Fibroblast of skin of back (primary cell): Measurements from ENCODE around the gene AIFM3.
A peak's percentile ranks its signal among the peaks of the same experiment; 100 is the strongest.

Experiments used
- DNase-seq: peaks from one replicate; pipeline ENCODE4 v3.0.0-alpha.2; 2013

AIFM3 gene

GRCh38 chr22:20991252-20992055 is 24.4 kb downstream of the AIFM3 start:
- DNase-seq, result no peak

GRCh38 chr22:20992056-20992442 is 25.0 kb downstream of the AIFM3 start:
- DNase-seq, result no peak

GRCh38 chr22:20992456-20993303 is 25.6 kb downstream of the AIFM3 start:
- DNase-seq, result no peak

GRCh38 chr22:20993304-20994127 is 26.5 kb downstream of the AIFM3 start:
- DNase-seq, result no peak

GRCh38 chr22:20994128-20994901 is 27.3 kb downstream of the AIFM3 start:
- DNase-seq, result no peak

- no peak for DNase-seq
Observed at GRCh38 chr22:20994902-20995241, 27.8 kb downstream of the AIFM3 start.

GRCh38 chr22:20995329-20996030 is 28.4 kb downstream of the AIFM3 start:
- DNase-seq, result no peak

- DNase-seq, result no peak
Observed at GRCh38 chr22:20996031-20996410, 29.0 kb downstream of the AIFM3 start.

GRCh38 chr22:20996598-20997535 is 29.8 kb downstream of the AIFM3 start:
- no peak for DNase-seq

- DNase-seq, result no peak
Observed at GRCh38 chr22:20997536-20998257, 30.6 kb downstream of the AIFM3 start.

GRCh38 chr22:20998411-20999336 is 31.6 kb downstream of the AIFM3 start:
- no peak for DNase-seq

- DNase-seq, result no peak
Observed at GRCh38 chr22:20999350-21000206, 32.5 kb downstream of the AIFM3 start.

GRCh38 chr22:21000207-21000986 is 33.3 kb downstream of the AIFM3 start:
- DNase-seq, result no peak

GRCh38 chr22:21000987-21001600 is 34.0 kb downstream of the AIFM3 start:
- DNase-seq, result no peak

GRCh38 chr22:21001601-21002325 is 34.7 kb downstream of the AIFM3 start, which contains the start of gene THAP7:
Gene THAP7 (minus strand): TSS chr22:21002118. CDS start chr22:21001911, 207 bp downstream.
- DNase-seq, result peak; percentile 95
